Stimulated activated naive B cell treated with anti-CD40 and anti-IgM and Interleukin-4, amounts not matched to agents 10 μg/mL and 1 μg/mL and 100 μg/mL, for 72 hours (primary cell): ENCODE measurements around the gene NUCB2.

ENCODE experiments used
- ATAC-seq, 2 donors: fragments of 150-1000 bp; cut with Tn5 transposase; replicated peaks; 2 replicates each; pipeline ENCODE4 v1.10.0; 2021; ENCODE audit warnings: moderate library complexity in 1 of 2
- DNase-seq: peaks from one replicate; pipeline ENCODE4 v3.0.0; 2021
- H3K27ac Mint-ChIP-seq: one replicate; pipeline ENCODE4 v1.8.0; 2022; ENCODE audit warnings: mild to moderate bottlenecking, mixed read lengths
- H3K27me3 Mint-ChIP-seq, 2 donors: one replicate each; pipeline ENCODE4 v1.8.0; 2022; ENCODE audit warnings: mixed read lengths in 2 of 2
- H3K36me3 Mint-ChIP-seq, 2 donors: one replicate each; pipeline ENCODE4 v1.8.0; 2022; ENCODE audit warnings: mixed read lengths in 2 of 2, mild to moderate bottlenecking in 1 of 2
- H3K4me1 Mint-ChIP-seq, 2 donors: one replicate each; pipeline ENCODE4 v1.8.0; 2022; ENCODE audit warnings: mixed read lengths in 2 of 2, mild to moderate bottlenecking in 1 of 2
- H3K4me3 Mint-ChIP-seq, 2 donors: one replicate each; pipeline ENCODE4 v1.8.0; 2022; ENCODE audit warnings: mild to moderate bottlenecking in 2 of 2, mixed read lengths in 2 of 2, moderate library complexity in 1 of 2
- H3K9me3 Mint-ChIP-seq, 2 donors: one replicate each; pipeline ENCODE4 v1.8.0; 2022; ENCODE audit warnings: mixed read lengths in 2 of 2, mild to moderate bottlenecking in 1 of 2

The NUCB2 gene

DNA sequence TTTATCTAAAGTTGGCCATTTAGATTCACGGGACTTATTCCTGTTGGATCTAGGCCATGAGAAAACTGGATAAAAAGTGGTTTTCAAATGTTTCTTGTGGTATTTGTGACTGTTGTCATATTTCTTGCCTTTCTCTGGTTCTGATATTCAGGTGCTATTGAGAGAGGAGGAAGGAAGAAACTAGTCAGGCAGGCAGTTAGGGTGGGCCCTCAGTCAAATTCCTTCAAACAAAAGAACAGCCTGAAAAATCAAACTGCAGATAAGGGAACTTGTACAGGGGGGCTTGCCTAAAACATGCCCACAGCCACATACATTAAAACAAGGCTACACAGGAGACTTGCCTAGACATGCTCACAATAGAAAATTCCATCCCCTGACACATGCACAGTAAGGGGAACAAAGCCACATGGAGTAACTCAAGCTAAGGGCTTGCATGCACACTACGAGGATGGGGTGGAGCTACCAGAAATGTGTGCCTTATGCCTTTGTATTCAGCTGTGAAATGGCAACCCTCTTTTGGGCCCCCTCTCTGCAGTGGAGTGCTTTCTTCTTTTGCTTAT is 93.2 kb downstream of the NUCB2 start:
- DNase-seq: no peak
- no peak overlapping the region for H3K27ac Mint-ChIP-seq
- ATAC-seq: no peak
- peaks cover 28 to 40% of the 10 kb centered on the region in 2 donors for H3K9me3 Mint-ChIP-seq
- no peak overlapping the region for H3K4me3 Mint-ChIP-seq
- H3K36me3 Mint-ChIP-seq: peaks cover 72 to 74% of the 10 kb centered on the region in 2 donors
- no peaks in the 10 kb centered on the region for H3K4me1 Mint-ChIP-seq
- no peaks in the 10 kb centered on the region for H3K27me3 Mint-ChIP-seq

DNA sequence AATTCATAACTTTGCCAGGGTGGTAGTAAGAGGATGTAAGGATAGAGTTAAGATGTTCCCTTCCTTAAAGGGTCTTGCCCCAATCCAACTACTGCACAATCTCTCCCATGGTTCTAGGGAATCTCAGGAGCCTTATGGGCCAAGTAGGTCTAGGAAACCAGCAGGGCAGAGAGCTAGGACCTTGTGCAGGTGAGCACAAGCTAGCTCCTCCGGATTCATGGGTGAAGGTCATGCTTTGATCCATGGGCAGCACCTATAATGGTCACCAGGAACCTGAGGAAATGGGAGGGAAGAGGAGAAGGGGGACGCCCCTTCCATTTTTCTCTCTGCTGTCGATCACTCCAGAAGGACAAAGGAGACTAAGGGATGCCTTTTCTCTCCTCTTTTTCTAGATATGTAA is 95.1 kb downstream of the NUCB2 start:
- ATAC-seq (no peak), DNase-seq (no peak)
- Mint-ChIP-seq H3K4me3 (no peak overlapping the region), H3K9me3 (peaks cover 28 to 40% of the 10 kb centered on the region in 2 donors), H3K36me3 (peaks cover 79% of the 10 kb centered on the region in 2 donors), H3K27me3 (no peaks in the 10 kb centered on the region), H3K4me1 (no peaks in the 10 kb centered on the region), H3K27ac (no peak overlapping the region)

DNA sequence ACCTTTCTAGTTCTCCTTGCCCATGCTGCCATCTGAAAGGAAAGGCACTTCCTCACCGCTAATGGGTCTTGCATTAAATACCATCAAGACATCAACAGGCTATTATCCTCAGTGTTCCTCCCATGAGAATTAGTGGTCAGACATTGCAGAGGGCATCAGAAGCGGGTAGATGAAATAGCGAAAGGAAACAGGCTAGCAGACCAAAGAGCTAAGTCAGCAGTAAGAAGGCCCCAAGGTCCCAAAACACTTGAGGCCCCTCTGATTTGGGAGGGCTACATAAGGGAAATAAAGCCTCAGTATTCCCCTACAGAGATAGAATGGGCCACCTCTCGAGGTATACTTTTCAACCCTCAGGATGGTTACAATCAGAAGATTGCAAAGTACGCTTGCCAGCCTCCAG is 99.0 kb downstream of the NUCB2 start:
- ATAC-seq: no peak
- Mint-ChIP-seq H3K36me3 (peaks cover 53 to 54% of the 10 kb centered on the region in 2 donors), H3K4me3 (no peak overlapping the region), H3K4me1 (no peaks in the 10 kb centered on the region), H3K9me3 (peaks cover 19 to 26% of the 10 kb centered on the region in 2 donors), H3K27me3 (no peaks in the 10 kb centered on the region), H3K27ac (no peak overlapping the region)
- DNase-seq: no peak

DNA sequence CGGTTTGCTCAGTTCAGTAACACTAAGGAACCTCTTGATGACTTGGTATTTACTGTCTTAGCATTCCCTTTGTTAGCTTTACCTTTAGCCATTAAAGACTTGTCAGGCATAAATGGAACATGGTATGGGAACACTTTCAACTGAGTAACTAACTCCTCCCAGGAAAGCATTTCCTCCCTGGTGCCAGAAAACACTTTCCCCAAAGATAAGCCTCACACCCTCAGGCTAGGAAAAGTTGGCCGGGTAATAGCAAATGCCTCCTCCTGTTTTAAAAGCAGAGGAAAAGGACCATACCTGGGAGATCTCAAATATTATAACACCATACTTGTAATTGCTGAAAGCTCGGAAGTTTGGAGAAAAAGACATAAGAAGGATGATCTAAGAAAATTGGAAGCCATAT is 100.0 kb downstream of the NUCB2 start:
- Mint-ChIP-seq H3K27ac (no peak overlapping the region), H3K4me1 (no peaks in the 10 kb centered on the region), H3K9me3 (peaks cover 12 to 17% of the 10 kb centered on the region in 2 donors), H3K36me3 (peaks cover 44 to 47% of the 10 kb centered on the region in 2 donors), H3K4me3 (no peak overlapping the region), H3K27me3 (no peaks in the 10 kb centered on the region)
- ATAC-seq (no peak), DNase-seq (no peak)

DNA sequence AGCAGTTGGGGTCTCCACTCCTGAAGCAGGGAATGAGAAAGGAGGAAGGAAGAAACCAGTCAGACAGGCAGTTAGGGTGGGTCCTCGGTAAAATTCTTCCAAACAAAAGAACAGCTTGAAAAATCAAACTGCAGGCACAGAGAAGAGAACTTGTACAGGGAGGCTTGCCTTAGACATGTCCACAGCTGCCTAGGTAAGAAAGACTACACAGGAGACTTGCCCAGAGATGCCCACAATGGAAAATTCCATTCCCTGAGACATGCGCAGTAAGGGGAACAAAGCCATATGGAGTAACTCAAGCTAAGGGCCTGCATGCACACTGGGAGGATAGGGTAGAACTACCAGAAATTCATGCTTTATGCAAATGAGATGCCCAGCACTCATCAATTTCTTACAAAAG is 102.1 kb downstream of the NUCB2 start:
- H3K9me3 Mint-ChIP-seq: peaks cover 3 to 4% of the 10 kb centered on the region in 2 donors
- no peak for ATAC-seq

DNA sequence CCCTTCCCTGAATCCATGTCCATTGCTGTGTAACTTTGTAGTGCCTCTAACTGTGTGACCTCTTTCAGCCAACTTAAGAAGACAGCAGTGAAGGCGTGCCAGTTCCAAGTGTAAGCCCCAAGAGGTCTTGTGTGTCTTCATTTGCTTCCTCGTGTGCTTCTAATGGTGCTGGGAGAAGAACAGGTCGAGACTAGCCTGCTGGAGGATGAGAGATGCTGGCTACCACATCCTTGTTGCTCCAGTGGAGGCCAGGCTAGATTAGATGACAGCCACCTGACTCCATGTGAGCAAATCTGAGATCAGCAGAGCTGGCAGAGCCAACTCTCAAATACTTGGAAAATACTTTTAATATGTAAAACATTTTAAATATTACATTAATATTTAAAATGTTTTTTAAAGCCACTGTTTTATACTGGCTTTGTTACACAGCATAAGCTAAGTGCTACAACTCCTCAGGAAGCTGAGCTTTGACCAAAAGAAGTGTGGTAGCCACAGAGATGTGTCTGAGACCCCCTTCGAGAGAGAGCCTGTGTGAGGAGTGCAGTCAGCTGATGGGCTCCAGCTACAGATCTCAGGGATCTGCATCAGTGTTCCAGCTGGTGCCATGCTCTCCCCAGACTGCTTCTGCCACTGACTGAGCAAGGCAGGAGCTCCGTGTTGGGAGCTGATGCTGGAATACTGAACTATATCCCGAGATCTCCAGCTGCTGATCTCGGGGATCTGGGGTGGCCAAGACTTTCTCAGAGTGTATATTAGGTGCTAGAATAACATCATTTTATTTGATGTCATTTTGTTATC is 103.0 kb downstream of the NUCB2 start:
- no peak overlapping the region for H3K4me3 Mint-ChIP-seq

More for the DNA sequence above, 102.1 kb downstream of the NUCB2 start:
- peaks cover 26 to 27% of the 10 kb centered on the region in 2 donors for H3K36me3 Mint-ChIP-seq
- no peak for DNase-seq
- no peak overlapping the region for H3K27ac Mint-ChIP-seq
- no peaks in the 10 kb centered on the region for H3K4me1 Mint-ChIP-seq
- no peaks in the 10 kb centered on the region for H3K27me3 Mint-ChIP-seq
- H3K4me3 Mint-ChIP-seq: no peak overlapping the region

DNA sequence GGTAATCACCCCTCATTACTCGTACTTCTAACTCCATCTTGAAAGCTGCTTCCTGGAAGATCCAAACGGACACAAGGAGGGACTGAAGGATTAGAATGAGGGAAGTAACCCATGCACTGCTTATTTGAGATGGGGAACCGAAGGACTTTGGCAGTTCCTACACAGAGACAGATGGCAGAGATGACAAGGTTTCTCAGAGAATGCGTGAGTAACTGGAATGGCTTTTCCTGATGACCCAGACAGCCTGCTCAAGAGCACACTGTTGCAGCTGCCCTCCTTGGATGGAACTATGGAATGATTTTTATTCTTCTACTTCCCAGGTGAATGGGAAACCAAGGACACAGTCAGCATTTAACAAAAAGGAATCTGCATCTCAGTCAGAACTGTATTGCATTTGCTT is 104.6 kb downstream of the NUCB2 start:
- Mint-ChIP-seq H3K4me3 (no peak overlapping the region), H3K9me3 (peaks cover 1 to 4% of the 10 kb centered on the region in 2 donors), H3K27ac (no peak overlapping the region), H3K36me3 (peaks cover 15 to 18% of the 10 kb centered on the region in 2 donors), H3K27me3 (peaks cover 0 to 13% of the 10 kb centered on the region in 2 donors), H3K4me1 (peaks cover 1 to 7% of the 10 kb centered on the region in 2 donors)
- DNase-seq (no peak), ATAC-seq (no peak)

More for the DNA sequence above, 103.0 kb downstream of the NUCB2 start:
- ATAC-seq (no peak), DNase-seq (no peak)
- Mint-ChIP-seq H3K9me3 (peaks cover 1 to 4% of the 10 kb centered on the region in 2 donors), H3K27ac (no peak overlapping the region), H3K4me1 (no peaks in the 10 kb centered on the region), H3K36me3 (peaks cover 19 to 20% of the 10 kb centered on the region in 2 donors), H3K27me3 (peaks cover 0 to 3% of the 10 kb centered on the region in 2 donors)
